OCI-LY7 (cell line): ENCODE results near the gene CDK6. TPM values are rescaled to one million over a fixed set of nuclear protein-coding genes. Genes with fewer than 3 reads are reported as not detected.

Experiments used
- BruUV-seq: library from RNA; stranded (reverse); fragments of 400-500 nt; replicated peaks from 2 replicates; lab custom pipeline; 2021; lab: Mats Ljungman, UMichigan
- CTCF ChIA-PET: fragments of 300-600 bp; sonication (Branson Sonifier 250); formaldehyde crosslinking; loops from one replicate; lab custom pipeline; 2022; ENCODE audit warnings: antibody characterized with exemption; ENCODE audit not compliant: unreplicated experiment; lab: Charles Lee
- POLR2A ChIA-PET: fragments of 300-600 bp; sonication (Branson Sonifier 250); formaldehyde crosslinking; loops from one replicate; lab custom pipeline; 2022; ENCODE audit warnings: antibody characterized with exemption; lab: Charles Lee
- DNase-seq: peaks from one replicate; pipeline ENCODE4 v3.0.0-alpha.2; 2015; ENCODE audit warnings: low spot score
- H2AFZ ChIP-seq: fragments of 200-600 bp; sonication (generic), shearing (Covaris generic); 2 replicates; pipeline ENCODE4 v1.6.1; 2014; ENCODE audit warnings: mild to moderate bottlenecking, antibody characterized with exemption, low read length, moderate library complexity
- H3K27ac ChIP-seq: fragments of 200-600 bp; sonication (generic); 2 replicates; pipeline ENCODE4 v1.5.1; 2014; ENCODE audit warnings: mixed run types, low read depth, mild to moderate bottlenecking, moderate library complexity, low read length, inconsistent platforms; ENCODE audit not compliant: poor library complexity, severe bottlenecking
- H3K36me3 ChIP-seq: fragments of 200-600 bp; sonication (generic); 2 replicates; pipeline ENCODE4 v1.6.1; 2014; ENCODE audit warnings: mild to moderate bottlenecking, antibody characterized with exemption, low read length, moderate library complexity, mixed read lengths; ENCODE audit not compliant: insufficient read depth
- H3K4me1 ChIP-seq: fragments of 200-600 bp; sonication (generic); 2 replicates; pipeline ENCODE4 v1.5.1; 2014; ENCODE audit warnings: mild to moderate bottlenecking, low read length; ENCODE audit not compliant: insufficient read depth, poor library complexity, severe bottlenecking
- H3K4me2 ChIP-seq: fragments of 200-600 bp; sonication (generic); 2 replicates; pipeline ENCODE4 v1.6.1; 2014; ENCODE audit warnings: mild to moderate bottlenecking, low read length
- H3K4me3 ChIP-seq: fragments of 200-600 bp; sonication (generic); 2 replicates; pipeline ENCODE4 v1.5.1; 2014; ENCODE audit warnings: mild to moderate bottlenecking, low read depth, low read length; ENCODE audit not compliant: poor library complexity, severe bottlenecking
- H3K79me2 ChIP-seq: fragments of 200-600 bp; sonication (generic); 2 replicates; pipeline ENCODE4 v1.6.1; 2016; ENCODE audit warnings: low read depth, mild to moderate bottlenecking, low read length, moderate library complexity, mixed read lengths; ENCODE audit not compliant: insufficient read depth
- H3K9me2 ChIP-seq: fragments of 200-600 bp; sonication (generic); 2 replicates; pipeline ENCODE4 v1.6.1; 2016; ENCODE audit warnings: mild to moderate bottlenecking, low read length, mixed read lengths; ENCODE audit not compliant: insufficient read depth
- H3K9me3 ChIP-seq: fragments of 200-600 bp; sonication (generic); 2 replicates; pipeline ENCODE4 v1.6.1; 2014; ENCODE audit warnings: mild to moderate bottlenecking, mixed run types, low read length, mixed read lengths
- H4K20me1 ChIP-seq: fragments of 200-600 bp; sonication (generic); 2 replicates; pipeline ENCODE4 v1.6.1; 2014; ENCODE audit warnings: mild to moderate bottlenecking, antibody characterized with exemption, low read length, moderate library complexity, mixed read lengths; ENCODE audit not compliant: insufficient read depth
- EZH2phosphoT487 ChIP-seq: fragments of 200-600 bp; sonication (generic); IDR thresholded peaks from 2 replicates; pipeline ENCODE4 v1.6.1; 2018; ENCODE audit warnings: low read depth, borderline replicate concordance, mild to moderate bottlenecking, mixed run types, antibody characterized with exemption, low read length, moderate library complexity, mixed read lengths
- intact Hi-C: fragments of 100-400 bp; cut with micrococcal nuclease; formaldehyde crosslinking; loops from one replicate; pipeline ENCODE4 v1.10.0; 2022; ENCODE audit not compliant: unreplicated experiment
- total RNA-seq, 2 experiments: library from RNA; depleted of rRNA in 1 of 2; stranded (reverse); fragments of >200 nt in 1 of 2; shearing (Covaris generic) in 1 of 2; gene quantifications; 2 replicates each; pipeline ENCODE4 v1.2.3, GENCODE V29; 2014 to 2022
- TF ChIP-seq, protein P1 (sequence below): fragments of 200-600 bp; sonication (generic); conservative IDR thresholded peaks from 2 replicates; pipeline ENCODE4 v1.5.1; 2014; ENCODE audit warnings: mild to moderate bottlenecking, antibody characterized with exemption, low read length, moderate library complexity, mixed read lengths

CDK6 gene
- total RNA-seq, 2 experiments from 2014 or later: 35.5 to 44.1 TPM

DNA sequence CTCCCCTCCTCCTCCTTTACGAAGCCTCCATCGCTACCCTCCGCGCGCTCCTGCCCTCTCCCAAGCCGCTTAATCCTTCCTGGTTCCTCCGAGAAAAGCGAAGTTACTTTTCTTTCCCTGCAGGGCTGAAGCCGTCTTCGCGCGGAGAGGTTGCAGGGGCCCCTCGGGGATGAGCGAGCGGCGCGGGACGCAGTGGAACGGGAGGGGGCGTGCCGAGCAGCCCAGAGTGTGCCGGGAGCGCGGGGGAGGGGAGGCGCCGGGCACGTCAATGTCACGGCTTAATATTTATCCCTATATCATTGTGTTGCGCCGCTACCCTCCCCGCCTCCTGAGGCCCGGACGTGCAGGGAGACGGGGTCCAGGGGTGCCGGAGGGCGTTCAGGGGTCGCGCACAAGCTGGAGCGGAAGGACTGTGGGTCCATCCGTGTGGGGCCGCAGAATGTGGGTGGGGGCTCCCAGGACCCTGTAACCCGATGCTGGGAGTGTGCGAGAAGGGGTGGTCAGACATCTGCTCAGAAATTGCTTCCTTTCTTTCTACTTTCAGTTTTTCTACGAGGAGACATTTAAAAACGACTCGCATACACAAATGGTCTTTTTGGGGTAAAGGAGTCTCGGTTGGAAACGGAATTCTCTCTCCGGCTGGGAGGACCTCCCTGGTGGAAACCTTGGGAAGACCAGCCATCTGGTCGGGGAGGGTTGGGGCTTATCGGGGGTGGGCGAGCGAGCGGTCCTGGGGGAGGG, 2.4 kb downstream of the CDK6 start:
- DNase-seq: peak; percentile 83
- Histone ChIP-seq H3K9me2 (no peaks in the 10 kb centered on the region), H3K4me2 (peak overlapping the region; percentile 95), H2AFZ (peak overlapping the region; percentile 57), H4K20me1 (no peaks in the 10 kb centered on the region), H3K9me3 (no peaks in the 10 kb centered on the region), H3K27ac (peak overlapping the region; percentile 86), H3K36me3 (peaks cover 19% of the 10 kb centered on the region; the same call in 1 of the 2 replicates), H3K4me1 (peaks cover 30% of the 10 kb centered on the region), H3K4me3 (peak overlapping the region; percentile 77), H3K79me2 (peaks cover 39% of the 10 kb centered on the region)
- intact Hi-C loops: loop anchor here (1.0 to 10.0 kb wide), 8 partner anchors 21 to 889 kb away; partner anchors contain the start of genes AKAP9, ANKIB1, KRIT1 and VPS50
- ChIA-PET POLR2A (interaction anchor here (0.7 to 5.0 kb wide), 3 partner anchors 16 to 958 kb away, joined by 3 to 45 read pairs (median 5); no protein-coding TSS in a partner anchor), CTCF (interaction anchor here (0.6 to 1.3 kb wide), 5 partner anchors 16 to 918 kb away, joined by 3 read pairs; no protein-coding TSS in a partner anchor)
- no peak for TF ChIP-seq EZH2phosphoT487
- TF ChIP-seq, protein P1, sequence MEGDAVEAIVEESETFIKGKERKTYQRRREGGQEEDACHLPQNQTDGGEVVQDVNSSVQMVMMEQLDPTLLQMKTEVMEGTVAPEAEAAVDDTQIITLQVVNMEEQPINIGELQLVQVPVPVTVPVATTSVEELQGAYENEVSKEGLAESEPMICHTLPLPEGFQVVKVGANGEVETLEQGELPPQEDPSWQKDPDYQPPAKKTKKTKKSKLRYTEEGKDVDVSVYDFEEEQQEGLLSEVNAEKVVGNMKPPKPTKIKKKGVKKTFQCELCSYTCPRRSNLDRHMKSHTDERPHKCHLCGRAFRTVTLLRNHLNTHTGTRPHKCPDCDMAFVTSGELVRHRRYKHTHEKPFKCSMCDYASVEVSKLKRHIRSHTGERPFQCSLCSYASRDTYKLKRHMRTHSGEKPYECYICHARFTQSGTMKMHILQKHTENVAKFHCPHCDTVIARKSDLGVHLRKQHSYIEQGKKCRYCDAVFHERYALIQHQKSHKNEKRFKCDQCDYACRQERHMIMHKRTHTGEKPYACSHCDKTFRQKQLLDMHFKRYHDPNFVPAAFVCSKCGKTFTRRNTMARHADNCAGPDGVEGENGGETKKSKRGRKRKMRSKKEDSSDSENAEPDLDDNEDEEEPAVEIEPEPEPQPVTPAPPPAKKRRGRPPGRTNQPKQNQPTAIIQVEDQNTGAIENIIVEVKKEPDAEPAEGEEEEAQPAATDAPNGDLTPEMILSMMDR: no peak
- BruUV-seq: no TSS peak

- peaks cover 25% of the 10 kb centered on the region for H3K36me3 ChIP-seq
- peak overlapping the region; percentile 86 for H3K27ac ChIP-seq
- no peaks in the 10 kb centered on the region for H3K9me2 ChIP-seq
- peaks cover 30% of the 10 kb centered on the region for H3K4me1 ChIP-seq
- H3K9me3 ChIP-seq: no peaks in the 10 kb centered on the region
- DNase-seq: peak; percentile 93
- intact Hi-C loops: loop anchor here (1.0 to 10.0 kb wide), 8 partner anchors 20 to 888 kb away; partner anchors contain the start of genes AKAP9, ANKIB1, KRIT1 and VPS50
- H3K4me2 ChIP-seq: peak overlapping the region; percentile 95
- ChIA-PET CTCF (interaction anchor here (0.6 to 1.3 kb wide), 8 partner anchors 15 to 919 kb away, joined by 3 to 5 read pairs (median 3); no protein-coding TSS in a partner anchor), POLR2A (interaction anchor here (0.6 to 5.0 kb wide), 7 partner anchors 9 to 957 kb away, joined by 3 to 45 read pairs (median 3); partner anchors contain the start of genes PEX1 and RBM48)
- peak overlapping the region; percentile 57 for H2AFZ ChIP-seq
- H3K4me3 ChIP-seq: peak overlapping the region; percentile 77
- BruUV-seq: no TSS peak
- H3K79me2 ChIP-seq: peaks cover 46% of the 10 kb centered on the region
- TF ChIP-seq EZH2phosphoT487: no peak
- TF ChIP-seq, protein P1: peak; percentile 81
- no peaks in the 10 kb centered on the region for H4K20me1 ChIP-seq
Measured at GRCh38 chr7:92833024-92833765, 3.2 kb downstream of the CDK6 start.
